ENCODE measurements around the gene PIGL.
A peak's percentile ranks its signal among the peaks of the same experiment; 100 is the strongest.

DNA sequence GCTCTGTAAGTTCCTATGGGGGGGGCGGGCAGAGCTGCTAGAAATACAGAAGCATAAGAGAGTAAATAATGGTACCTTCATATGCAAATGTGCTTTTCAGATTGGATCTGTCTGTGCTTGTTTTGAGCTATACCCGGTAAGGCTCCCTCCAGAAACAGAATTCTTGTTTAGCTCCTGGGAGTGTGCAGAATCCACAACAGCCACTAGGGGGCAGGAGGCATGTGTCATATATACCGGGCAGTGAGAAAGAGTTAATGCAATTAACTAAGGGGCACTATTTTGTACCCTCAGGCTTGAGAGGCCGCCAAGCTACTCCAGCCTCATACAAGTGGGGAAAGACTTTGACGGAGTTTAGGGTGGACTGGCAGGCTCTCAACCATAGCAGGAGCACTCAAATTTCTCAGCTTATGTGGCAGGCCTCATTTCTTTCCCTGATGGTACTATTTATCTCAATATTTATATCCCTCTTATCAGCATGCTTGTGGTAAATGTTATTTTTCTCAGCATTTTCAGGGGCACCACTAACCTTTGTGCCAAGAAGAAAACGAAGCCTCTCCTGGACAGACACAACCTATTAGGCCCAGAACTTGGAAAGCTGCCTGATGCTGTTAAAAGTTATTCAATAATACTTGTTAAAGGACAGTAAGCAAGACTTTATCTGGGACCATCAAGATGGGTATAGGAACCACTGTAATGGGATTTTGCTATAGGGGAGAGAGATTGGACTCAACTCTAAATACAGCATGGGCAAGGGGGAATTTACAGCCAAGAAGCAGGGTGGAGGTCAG is 146.9 kb downstream of the PIGL start:
- TF ChIP-seq, protein P1, sequence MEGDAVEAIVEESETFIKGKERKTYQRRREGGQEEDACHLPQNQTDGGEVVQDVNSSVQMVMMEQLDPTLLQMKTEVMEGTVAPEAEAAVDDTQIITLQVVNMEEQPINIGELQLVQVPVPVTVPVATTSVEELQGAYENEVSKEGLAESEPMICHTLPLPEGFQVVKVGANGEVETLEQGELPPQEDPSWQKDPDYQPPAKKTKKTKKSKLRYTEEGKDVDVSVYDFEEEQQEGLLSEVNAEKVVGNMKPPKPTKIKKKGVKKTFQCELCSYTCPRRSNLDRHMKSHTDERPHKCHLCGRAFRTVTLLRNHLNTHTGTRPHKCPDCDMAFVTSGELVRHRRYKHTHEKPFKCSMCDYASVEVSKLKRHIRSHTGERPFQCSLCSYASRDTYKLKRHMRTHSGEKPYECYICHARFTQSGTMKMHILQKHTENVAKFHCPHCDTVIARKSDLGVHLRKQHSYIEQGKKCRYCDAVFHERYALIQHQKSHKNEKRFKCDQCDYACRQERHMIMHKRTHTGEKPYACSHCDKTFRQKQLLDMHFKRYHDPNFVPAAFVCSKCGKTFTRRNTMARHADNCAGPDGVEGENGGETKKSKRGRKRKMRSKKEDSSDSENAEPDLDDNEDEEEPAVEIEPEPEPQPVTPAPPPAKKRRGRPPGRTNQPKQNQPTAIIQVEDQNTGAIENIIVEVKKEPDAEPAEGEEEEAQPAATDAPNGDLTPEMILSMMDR (conservative IDR thresholded peaks at IDR 0.05; ENCODE audit: low read depth in 2 of 2) = peak; percentile 94 to 96
- TF ChIP-seq POLR2AphosphoS5 (IDR thresholded peaks at IDR 0.05; ENCODE audit: low read depth) (no peak), EZH2 (IDR thresholded peaks at IDR 0.05; ENCODE audit: low read depth, unreplicated experiment) (no peak), ZNF114 (CRISPR knock-in tag; IDR thresholded peaks at IDR 0.05) (no peak), EZH2phosphoT487 (IDR thresholded peaks at IDR 0.05; ENCODE audit: unreplicated experiment) (no peak), NANOG (IDR thresholded peaks at IDR 0.05; ENCODE audit: borderline replicate concordance) (no peak), CREB1 (CRISPR knock-in tag; IDR thresholded peaks at IDR 0.05; ENCODE audit: low read depth) (no peak), JUNB (IDR thresholded peaks at IDR 0.05; ENCODE audit: unreplicated experiment) (no peak)
- TF ChIP-seq, protein P2, sequence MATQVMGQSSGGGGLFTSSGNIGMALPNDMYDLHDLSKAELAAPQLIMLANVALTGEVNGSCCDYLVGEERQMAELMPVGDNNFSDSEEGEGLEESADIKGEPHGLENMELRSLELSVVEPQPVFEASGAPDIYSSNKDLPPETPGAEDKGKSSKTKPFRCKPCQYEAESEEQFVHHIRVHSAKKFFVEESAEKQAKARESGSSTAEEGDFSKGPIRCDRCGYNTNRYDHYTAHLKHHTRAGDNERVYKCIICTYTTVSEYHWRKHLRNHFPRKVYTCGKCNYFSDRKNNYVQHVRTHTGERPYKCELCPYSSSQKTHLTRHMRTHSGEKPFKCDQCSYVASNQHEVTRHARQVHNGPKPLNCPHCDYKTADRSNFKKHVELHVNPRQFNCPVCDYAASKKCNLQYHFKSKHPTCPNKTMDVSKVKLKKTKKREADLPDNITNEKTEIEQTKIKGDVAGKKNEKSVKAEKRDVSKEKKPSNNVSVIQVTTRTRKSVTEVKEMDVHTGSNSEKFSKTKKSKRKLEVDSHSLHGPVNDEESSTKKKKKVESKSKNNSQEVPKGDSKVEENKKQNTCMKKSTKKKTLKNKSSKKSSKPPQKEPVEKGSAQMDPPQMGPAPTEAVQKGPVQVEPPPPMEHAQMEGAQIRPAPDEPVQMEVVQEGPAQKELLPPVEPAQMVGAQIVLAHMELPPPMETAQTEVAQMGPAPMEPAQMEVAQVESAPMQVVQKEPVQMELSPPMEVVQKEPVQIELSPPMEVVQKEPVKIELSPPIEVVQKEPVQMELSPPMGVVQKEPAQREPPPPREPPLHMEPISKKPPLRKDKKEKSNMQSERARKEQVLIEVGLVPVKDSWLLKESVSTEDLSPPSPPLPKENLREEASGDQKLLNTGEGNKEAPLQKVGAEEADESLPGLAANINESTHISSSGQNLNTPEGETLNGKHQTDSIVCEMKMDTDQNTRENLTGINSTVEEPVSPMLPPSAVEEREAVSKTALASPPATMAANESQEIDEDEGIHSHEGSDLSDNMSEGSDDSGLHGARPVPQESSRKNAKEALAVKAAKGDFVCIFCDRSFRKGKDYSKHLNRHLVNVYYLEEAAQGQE (IDR thresholded peaks at IDR 0.05; ENCODE audit: unreplicated experiment) = no peak
- TF ChIP-seq, protein P3, sequence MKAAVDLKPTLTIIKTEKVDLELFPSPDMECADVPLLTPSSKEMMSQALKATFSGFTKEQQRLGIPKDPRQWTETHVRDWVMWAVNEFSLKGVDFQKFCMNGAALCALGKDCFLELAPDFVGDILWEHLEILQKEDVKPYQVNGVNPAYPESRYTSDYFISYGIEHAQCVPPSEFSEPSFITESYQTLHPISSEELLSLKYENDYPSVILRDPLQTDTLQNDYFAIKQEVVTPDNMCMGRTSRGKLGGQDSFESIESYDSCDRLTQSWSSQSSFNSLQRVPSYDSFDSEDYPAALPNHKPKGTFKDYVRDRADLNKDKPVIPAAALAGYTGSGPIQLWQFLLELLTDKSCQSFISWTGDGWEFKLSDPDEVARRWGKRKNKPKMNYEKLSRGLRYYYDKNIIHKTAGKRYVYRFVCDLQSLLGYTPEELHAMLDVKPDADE (IDR thresholded peaks at IDR 0.05) = no peak
